Astrocyte of the cerebellum (primary cell): ENCODE data around the gene UBE2L3.
"Not testable (repeated sequence)": the region's sequence is repeated elsewhere in the genome, so short reads cannot be mapped to it uniquely, and the experiment has no call there.

Experiments used
- DNase-seq: peaks from one replicate; pipeline ENCODE4 v3.0.0-alpha.2; 2011; ENCODE audit warnings: low read depth
- H3K4me3 ChIP-seq: 2 replicates; pipeline ENCODE4 v1.5.1; 2011; ENCODE audit warnings: mild to moderate bottlenecking, low read depth, low read length, moderate library complexity
- CTCF ChIP-seq: IDR thresholded peaks from 2 replicates; pipeline ENCODE4 v1.5.1; 2012; ENCODE audit warnings: low read length, low read depth, moderate library complexity, mild to moderate bottlenecking; ENCODE audit errors: missing control alignments
- in situ Hi-C: cut with HindIII; loops from 2 replicates; pipeline ENCODE4 v1.10.0; 2017; ENCODE audit warnings: low sequenced_read_pairs

Gene UBE2L3

DNA sequence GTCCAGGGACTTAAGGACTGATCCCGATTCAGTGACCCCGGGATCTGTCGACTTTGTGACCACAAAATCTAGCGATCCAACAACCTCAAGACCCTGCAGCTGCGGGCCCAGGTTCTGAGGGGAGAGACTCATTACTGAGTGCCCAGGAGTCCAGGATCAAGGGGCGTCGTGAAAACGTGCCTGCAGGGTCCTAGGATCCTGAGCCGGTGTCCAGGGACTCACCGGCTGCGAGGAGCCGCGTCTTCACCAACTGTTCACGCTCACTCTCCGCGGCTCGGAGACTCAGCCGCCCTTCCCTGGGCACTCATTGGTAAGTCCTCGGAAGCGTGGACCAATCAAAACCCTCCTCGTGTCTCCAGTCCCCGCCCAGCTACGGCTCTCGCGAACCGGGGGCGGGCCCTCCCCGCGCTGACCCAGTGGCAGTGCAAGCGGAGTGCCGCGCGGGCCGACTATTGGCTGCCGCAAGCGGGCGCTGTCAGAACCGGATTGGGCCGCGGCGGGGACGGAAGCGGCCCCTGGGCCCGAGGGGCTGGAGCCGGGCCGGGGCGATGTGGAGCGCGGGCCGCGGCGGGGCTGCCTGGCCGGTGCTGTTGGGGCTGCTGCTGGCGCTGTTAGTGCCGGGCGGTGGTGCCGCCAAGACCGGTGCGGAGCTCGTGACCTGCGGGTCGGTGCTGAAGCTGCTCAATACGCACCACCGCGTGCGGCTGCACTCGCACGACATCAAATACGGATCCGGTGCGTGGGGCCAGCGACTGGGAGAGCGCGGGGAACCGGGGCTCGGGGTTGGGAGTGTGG lies 74.5 kb downstream of the UBE2L3 start, which contains the start of gene SDF2L1:
TSS of gene SDF2L1 (plus strand) at position 514 of the 795 bp plus-strand sequence. CDS start at position 549, 35 bp downstream.
- no peak for TF ChIP-seq CTCF

DNA sequence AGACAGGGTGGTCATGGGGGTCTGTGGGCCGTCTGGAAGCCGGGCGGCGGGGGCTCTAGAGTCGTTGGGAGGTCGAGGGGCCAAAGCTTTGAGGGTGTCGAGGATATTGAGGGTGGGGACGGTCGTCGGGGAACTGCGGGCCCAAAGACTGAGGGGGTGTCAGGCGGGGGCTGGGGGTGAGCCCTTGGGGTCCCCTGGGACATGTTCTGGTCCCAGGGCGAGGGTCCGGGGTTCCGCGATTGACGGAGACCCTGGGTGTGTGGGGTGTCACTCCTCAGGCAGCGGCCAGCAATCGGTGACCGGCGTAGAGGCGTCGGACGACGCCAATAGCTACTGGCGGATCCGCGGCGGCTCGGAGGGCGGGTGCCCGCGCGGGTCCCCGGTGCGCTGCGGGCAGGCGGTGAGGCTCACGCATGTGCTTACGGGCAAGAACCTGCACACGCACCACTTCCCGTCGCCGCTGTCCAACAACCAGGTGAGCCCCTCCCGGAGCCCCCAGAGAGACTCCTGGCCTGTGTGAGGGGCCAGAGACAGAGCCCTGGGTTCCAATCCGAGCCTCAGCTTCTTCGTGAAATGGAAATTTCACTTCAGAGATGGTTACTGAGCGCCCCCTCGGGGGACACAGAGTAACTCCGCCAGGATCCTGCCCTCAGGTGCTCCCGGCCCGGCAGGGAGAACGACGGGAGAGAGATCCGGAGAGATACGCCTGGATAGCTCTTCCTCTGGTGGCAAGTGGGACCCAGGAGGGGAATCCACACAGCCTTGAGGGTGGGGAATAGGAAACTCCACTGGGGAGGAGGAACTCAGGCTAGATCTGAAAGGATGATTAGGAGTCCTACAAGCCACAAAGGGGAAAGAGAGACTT lies 75.3 kb downstream of the UBE2L3 start:
- peak overlapping the region; percentile 78 for H3K4me3 ChIP-seq
- DNase-seq: no peak
- in situ Hi-C loops: no loop called here

More for the DNA sequence above, 74.5 kb downstream of the UBE2L3 start, which contains the start of gene SDF2L1:
- H3K4me3 ChIP-seq: peak within 1 kb of the TSS; percentile 78
- in situ Hi-C loops: no loop called here
- peak; percentile 97 for DNase-seq

DNA sequence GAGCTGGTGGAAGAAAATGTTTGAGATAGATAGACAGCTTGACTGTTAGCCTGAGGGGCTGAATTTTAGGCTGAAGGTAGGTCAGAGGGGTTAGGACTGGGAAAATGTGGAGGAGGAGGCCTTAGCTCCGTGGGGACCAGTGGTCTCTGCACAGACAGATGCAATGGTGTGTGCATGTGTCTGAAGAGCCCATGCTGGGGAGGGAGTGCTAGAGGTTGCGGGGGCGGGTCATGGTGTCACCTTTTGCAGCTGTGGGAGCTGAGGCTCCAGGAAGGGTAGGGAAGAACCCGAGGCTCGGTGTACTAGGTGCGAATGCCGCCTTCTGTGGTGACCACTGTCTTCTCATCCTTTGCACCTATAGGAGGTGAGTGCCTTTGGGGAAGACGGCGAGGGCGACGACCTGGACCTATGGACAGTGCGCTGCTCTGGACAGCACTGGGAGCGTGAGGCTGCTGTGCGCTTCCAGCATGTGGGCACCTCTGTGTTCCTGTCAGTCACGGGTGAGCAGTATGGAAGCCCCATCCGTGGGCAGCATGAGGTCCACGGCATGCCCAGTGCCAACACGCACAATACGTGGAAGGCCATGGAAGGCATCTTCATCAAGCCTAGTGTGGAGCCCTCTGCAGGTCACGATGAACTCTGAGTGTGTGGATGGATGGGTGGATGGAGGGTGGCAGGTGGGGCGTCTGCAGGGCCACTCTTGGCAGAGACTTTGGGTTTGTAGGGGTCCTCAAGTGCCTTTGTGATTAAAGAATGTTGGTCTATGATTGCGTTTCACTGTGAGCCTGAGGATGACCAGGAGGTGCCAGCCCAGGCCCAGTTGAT lies 76.2 kb downstream of the UBE2L3 start:
- in situ Hi-C loops: no loop called here
- H3K4me3 ChIP-seq: peak overlapping the region; percentile 78
- DNase-seq: no peak
- TF ChIP-seq CTCF: peak; percentile 18

More for the DNA sequence above, 75.3 kb downstream of the UBE2L3 start:
- TF ChIP-seq CTCF: peak; percentile 72

DNA sequence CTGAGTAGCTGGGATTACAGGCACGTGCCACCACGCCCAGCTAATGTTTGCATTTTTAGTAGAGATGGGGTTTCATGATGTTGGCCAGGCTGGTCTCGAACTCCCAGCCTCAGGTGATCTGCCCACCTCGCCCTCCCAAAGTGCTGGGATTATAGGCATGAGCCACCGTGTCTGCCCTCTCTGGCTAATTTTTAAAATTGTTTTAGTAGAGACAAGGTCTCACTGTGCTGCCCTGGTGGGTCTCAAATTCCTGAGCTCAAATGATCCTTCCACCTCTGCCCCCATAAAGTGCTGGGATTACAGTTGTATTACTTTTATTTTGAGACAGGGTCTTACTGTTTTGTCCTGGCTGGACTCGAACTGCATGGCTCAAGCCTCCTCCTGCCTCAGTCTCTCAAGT lies 78.0 kb downstream of the UBE2L3 start:
- in situ Hi-C loops, DNase-seq, H3K4me3 ChIP-seq: not testable (repeated sequence)

GRCh38 chr22:21646608-21647590 lies 79.4 kb downstream of the UBE2L3 start:
- in situ Hi-C loops: no loop called here
- H3K4me3 ChIP-seq: no peak overlapping the region
- DNase-seq: peak; percentile 73
- peak; percentile 90 for TF ChIP-seq CTCF

DNA sequence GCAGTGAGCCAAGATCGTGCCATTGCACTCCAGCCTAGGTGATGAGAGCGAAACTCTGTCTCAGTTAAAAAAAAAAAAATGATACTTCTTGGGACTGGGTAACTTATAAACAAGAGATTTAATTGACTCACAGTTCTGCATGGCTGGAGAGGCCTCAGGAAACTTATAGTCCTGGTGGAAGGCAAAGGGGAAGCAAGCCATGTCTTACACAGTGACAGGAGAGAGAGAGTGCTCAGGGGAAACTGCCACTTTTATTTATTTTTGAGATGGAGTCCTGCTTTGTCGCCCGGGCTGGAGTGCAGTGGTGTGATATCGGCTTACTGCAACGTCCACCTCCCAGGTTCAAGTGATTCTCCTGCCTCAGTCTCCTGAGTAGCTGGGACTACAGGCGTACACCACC lies 82.8 kb downstream of the UBE2L3 start:
- DNase-seq: no peak
- TF ChIP-seq CTCF: no peak
- no peak overlapping the region for H3K4me3 ChIP-seq
- in situ Hi-C loops: no loop called here
